HG03439 (cell line): ENCODE measurements around the gene TRIM4.
"Not testable (repeated sequence)": the region's sequence is repeated elsewhere in the genome, so short reads cannot be mapped to it uniquely, and the experiment has no call there.

Experiments
- ATAC-seq: cut with Tn5 transposase; IDR thresholded peaks from one replicate; pipeline ENCODE4 v1.9.1; 2021; ENCODE audit warnings: mild to moderate bottlenecking, moderate library complexity; ENCODE audit not compliant: unreplicated experiment

TRIM4 gene

DNA sequence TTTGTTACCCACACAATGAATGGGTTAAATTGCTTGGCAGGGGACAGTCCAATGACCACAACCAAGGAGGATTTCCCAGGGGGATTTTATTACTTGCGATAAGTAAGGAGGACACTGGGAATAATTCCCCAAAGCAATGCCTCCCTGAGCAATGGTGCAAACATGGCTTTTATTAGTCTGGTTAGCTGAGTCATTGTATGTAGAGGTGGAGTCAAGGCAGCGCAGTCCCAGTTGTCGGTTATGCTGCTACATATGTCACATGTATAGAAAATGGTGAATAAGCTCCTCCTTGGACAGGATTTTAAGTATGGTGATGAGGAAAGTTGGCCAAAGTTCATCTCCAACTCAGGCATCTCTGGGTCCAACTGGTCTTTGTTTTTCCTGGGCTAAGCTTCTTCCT, 3.9 kb upstream of the TRIM4 start:
- ATAC-seq, result no peak

DNA sequence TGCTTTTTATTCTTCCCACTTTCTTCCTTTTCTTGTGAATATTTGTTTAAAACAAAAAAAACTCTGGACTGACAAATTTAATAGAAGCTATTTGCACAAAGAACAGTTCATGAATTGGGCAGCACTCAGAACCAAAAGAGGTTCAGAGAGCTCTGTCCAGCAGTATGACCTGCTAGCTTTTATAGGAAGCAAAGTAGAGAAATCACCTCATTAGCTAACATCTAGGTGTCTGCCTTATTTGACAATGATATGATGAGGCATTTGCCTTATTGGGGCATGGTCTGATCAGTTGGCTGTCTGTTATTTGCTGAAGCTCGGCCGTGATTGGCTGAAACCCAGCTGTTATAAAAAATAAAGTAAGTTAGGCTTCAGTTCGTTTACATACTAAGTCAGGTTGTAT, 819 bp upstream of the TRIM4 start:
- ATAC-seq, result no peak

DNA sequence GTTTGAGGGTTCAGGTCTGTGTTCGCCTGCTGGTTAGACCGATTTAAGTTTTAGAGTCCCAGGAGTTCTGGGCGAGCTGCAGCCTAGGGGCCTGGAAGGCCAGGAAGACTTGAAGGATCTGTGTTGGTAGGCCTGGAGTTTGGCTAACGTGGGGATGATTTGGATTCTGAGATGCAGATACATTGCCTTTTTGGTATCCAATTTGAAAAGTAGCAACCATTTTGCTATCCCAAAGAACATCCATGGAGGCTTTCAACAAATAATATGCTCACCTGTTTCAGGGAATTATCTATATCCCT, 433 bp upstream of the TRIM4 start:
- no peak for ATAC-seq

DNA sequence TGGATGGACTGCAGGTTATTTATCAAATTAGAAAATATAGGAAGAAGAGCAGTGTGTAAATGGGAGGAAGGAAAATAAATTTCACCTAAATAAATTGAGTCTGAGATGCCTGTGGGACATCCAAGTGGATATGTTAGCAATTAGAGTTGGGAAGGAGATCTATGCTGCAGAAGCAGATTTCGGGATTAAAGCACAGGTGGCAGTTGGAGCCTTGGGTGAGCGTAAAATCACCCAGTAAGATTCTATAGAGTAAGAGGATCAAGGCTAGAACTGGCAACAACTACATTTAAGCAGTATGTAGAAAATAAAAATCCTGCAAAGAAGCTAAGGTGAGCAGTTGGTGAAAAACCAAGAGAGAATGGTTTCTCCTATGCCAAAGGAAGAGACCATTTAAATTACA, 8.4 kb downstream of the TRIM4 start:
- ATAC-seq, result no peak

DNA sequence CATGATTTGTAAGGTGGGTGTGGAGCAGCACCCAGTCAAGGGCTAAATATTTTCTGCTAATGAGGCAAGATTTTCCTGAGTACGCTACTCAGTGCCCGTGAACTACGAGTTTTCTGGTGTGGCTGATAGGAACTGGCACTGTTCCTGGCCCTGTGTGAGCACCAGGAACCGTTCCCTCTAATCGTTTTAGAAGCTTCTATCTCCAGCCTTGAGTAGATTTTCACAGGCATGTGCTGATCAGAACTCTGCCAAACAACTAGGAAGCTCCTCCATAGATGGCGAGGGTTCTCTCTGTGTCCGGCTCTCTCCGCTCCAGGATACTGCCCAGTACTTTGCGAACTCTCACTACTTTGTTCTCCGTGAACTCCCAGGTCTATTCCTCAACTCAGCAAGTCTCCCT, 17.7 kb downstream of the TRIM4 start:
- ATAC-seq, result no peak

DNA sequence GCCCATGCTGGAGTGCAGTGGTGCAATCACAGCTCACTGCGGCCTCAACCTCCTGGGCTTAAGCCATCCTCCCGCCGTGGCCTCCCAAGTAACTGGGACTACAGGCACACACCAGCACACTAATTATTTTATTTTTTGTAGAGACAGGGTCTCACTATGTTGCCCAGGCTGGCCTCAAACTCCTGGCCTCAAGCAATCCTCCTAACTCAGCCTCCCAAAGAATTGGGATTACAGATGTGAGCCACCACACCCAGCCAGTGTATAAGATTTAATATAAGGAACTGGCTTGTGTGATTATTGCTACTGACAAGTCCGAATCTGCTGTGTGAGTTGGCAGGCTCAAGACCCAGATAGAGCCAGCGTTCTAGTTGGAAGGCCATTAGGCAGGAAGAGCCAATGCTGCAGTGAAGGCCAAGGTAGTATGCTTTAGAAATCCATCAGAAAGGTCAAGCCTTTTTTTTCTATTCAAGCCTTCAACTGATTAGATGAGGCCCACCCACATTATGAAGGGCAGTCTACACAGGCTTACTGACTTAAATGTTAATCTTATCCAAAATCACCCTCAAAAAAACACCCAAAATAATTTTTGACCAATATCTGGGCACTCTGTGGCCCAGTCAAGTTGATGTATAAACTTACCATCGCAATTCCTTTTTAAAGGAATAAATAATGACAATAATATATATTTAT, 19.4 kb downstream of the TRIM4 start:
- ATAC-seq, result no peak

DNA sequence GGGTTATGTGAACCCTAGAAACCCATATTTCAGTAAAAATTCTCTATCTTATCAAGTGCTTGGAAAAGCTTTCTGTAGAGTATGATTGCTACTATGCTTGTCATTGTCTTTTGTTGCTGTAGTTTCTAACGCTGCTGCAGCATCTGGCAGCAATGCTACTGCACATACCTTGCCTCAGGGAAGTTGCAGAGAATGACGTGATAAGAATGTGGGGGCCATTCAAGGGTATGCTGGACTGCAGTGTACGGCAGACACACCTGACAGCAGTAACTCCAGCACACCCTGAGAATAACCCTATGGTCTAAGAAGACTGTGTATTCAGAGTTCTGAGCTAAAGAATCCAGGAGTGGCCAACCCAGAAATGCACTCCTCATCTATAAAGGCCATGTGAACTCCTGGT, 20.5 kb downstream of the TRIM4 start:
- no peak for ATAC-seq

DNA sequence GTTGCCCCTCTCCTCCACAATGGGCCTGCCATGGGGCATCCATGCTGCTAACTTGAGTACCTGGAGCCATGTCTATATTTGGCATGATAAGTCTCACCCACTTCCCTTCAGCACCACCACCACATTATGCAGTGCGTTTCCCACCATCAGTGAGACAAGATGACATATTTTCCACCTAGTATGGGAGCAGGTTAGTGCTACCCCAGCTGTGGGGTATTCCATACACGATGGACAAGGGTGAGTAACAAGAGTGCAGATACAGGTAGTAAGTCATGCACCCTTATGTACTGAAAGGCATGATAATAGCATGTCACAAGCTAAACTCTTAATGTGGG, 21.3 kb downstream of the TRIM4 start:
- no peak for ATAC-seq

DNA sequence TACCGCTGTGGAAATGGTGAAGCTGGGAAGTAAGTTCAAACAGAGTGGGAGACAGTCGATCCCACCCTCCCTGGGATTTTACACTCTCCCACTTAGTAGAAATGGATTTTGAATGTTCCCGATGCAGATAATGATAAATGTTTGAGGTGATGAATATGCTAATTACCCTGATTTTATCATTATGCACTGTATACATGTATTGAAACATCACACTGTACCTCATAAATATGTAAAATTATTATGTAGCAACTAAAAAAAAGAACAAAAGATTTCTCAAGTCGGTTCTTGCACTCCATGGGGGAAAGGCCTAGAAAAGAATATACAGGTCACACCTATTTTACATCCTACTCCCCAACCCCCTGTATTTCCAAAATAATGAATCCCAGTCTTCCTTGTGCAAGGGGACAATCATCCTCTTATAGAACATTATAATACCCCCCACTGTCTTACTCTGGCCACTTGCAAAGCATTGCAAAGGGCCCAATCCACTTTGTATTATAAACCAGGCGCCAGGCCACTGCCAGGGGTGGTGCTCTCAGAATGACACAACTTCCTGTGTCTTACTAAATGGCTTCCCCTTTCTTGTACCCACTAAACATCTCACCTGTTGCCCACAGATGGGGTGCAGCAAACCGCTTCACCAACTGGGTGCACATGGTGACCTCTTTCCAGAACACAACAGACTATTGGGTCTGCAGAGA, 21.9 kb downstream of the TRIM4 start:
- no peak for ATAC-seq

DNA sequence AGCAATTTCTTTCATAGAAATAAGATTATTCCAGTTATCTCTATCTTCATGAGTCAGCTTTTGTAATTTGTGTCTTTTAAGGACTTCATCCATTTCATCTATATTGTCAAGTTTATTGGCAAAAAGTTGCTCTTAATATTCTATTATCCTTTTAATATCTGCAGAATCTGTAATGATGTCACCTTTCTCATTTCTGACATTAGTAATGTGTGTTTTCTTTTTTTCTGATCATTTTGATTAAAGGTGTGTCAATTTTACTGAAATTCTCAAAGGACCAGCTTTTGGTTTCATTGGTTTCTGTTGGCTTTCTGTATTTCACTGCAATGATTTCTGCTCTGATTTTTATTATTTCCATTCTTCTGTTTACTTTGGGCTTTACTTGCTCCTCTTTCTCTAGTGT, 24.6 kb downstream of the TRIM4 start:
- no peak for ATAC-seq

DNA sequence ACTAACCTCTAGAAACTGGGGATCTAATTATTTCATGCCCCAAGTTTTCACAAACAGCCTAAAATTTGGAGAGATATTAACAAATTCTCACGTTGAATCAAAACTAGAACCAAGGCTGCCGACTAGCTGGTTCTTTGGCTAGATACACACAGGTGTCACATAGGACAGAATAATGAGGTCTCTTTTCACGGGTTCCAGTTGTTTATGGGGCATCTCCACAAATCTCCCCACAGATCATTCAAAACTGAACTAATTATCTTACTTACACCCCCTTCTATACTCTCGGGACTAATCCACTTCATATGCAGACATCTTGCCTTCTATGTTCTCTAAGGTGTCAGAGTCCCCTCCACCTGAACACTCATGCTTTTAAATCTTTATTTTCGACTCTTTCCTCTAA, 26.1 kb downstream of the TRIM4 start:
- ATAC-seq, result no peak

DNA sequence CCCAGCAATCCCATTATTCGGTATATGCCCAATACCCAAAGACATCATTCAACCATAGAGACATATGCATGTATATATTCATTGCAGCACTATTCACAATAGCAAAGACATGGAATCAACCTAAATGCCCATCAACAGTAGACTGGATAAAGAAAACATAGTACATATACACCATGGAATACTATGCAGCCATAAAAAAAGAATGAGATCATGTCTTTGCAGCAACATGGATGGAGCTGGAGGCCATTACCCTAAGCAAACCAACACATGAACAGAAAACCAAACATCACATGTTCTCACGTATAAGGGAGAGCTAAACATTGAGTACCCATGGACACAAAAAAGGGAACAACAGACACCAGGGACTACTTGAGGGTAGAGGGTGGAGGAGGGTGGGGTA, 29.0 kb downstream of the TRIM4 start:
- ATAC-seq, result not testable (repeated sequence)

DNA sequence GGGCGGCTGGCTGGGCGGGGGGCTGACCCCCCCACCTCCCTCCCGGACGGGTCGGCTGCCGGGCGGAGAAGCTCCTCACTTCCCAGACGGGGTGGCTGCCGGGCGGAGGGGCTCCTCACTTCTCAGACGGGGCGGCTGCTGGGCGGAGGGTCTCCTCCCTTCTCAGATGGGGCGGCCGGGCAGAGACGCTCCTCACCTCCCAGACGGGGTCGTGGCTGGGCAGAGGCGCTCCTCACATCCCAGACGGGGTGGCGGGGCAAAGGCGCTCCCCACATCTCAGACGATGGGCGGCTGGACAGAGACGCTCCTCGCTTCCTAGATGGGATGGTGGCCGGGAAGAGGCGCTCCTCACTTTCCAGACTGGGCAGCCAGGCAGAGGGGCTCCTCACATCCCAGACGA, 31.0 kb downstream of the TRIM4 start:
- ATAC-seq, result not testable (repeated sequence)

DNA sequence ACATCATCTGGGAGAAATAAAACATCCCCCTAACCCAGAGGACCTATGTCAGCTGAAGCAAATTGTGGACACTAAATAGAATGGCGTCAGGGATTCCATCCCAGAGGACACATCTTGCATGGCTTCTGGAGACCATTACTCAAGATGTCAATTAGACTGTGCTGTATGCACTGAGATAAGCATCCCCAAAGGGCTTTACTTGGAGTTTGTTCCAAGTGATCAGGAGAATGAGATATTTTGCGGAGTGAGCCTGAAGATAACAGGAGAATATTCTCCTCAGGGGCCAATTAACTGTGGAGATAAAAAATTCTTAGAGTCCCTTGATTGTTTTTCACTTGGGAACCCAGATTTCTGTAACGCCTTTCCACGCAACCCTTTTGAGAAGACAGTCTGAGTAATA, 38.0 kb downstream of the TRIM4 start:
- no peak for ATAC-seq

DNA sequence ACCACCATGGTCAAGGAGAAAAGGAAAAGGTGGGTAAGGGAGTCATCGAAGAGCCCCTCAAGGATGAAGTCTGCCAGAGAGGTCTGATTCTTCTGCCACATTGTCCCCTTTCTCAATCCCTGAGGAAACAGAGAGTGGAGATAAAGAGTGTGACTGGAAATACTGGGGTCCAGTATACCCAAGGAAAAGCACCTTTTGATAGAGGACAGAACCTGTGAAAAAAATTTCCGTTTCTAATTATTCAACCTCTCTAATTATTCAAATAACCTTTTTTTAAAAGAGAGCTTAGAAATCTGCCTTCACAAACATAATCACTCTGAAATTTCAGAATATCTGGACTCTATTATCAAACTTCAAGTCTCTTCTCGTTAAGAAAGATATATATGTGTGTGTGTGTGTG, 42.4 kb downstream of the TRIM4 start, which contains the start of gene OR2AE1:
TSS of gene OR2AE1 (minus strand) at position 101 of the 400 bp plus-strand sequence. CDS start at position 101, 0 bp downstream.
- ATAC-seq, result no peak

DNA sequence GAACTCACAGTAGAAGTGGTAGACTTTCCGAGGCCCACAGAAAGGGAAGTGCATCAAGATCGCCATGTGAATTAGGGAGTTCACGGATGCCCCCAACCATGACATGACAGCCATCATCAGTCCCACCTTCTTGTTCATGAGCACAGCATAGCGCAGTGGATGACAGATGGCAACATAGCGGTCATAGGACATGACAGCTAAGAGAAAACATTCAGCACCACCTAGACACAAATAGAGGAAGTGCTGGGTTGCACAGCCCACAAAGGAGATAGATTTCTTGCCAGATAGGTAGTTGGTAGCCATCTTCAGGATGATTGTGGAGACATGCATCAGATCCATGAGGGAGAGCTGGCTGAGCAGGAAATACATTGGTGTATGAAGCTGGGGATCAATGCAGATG, 42.8 kb downstream of the TRIM4 start:
- ATAC-seq, result no peak

DNA sequence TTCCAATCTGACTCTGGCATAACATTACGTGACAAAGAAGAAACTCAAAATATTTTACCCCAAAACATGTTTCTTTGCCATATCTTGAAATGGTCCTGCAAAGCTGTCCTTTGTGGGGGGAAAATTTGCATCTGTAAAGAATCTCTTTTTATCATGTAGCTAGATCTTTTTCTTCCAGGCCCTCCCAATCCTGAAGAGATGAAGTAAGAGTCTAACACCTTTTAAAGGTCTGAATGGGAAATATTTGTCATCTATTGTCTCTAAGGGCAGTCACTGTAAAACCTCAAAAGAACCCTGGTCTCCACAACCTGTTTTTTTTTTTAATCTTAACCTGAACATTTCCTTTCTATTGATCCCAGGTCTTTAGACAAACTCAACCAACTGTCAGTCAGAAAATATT, 51.1 kb downstream of the TRIM4 start:
- no peak for ATAC-seq

DNA sequence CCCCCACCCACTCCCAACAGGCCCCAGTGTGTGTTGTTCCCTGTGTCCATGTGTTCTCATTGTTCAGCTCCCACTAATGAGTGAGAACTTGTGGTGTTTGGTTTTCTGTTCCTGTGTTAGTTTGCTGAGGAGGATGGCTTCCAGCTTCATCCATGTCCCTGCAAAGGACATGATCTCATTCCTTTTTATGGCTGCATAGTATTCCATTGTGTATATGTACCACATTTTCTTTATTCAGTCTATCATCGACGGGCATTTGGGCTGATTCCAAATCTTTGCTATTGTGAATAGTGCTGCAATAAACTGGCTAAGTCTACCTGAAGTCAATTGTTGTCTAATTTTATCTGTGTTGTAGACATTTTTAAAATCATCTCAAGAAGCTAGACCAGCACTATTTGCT, 51.9 kb downstream of the TRIM4 start:
- not testable (repeated sequence) for ATAC-seq

DNA sequence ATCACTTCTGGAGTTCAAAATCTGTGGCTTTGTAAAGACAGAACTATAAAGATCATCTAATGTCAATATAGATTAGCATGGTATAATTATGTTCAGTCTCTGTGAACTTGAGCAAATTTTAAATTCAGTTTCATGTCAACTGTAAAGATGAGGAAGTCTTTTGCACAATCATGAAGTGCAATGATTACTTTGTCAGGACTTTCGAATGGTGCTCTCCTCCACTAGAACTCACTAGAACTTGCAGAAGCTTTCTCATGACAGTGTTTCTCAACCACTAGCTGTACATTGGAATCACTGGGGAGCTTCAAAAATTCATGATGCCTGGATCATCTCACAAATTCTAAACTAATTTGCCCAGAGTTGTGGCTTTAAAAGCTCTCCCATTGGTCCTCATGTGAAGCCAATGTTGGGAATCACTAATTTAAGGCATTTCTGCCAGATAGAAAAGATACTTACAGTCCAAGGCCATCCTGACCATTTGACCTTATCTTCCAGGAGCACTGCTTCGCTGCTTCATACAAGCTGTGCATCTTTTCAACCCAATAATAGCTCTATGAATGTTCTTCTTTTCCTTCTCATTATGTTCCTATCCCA, 55.4 kb downstream of the TRIM4 start:
- ATAC-seq, result no peak

DNA sequence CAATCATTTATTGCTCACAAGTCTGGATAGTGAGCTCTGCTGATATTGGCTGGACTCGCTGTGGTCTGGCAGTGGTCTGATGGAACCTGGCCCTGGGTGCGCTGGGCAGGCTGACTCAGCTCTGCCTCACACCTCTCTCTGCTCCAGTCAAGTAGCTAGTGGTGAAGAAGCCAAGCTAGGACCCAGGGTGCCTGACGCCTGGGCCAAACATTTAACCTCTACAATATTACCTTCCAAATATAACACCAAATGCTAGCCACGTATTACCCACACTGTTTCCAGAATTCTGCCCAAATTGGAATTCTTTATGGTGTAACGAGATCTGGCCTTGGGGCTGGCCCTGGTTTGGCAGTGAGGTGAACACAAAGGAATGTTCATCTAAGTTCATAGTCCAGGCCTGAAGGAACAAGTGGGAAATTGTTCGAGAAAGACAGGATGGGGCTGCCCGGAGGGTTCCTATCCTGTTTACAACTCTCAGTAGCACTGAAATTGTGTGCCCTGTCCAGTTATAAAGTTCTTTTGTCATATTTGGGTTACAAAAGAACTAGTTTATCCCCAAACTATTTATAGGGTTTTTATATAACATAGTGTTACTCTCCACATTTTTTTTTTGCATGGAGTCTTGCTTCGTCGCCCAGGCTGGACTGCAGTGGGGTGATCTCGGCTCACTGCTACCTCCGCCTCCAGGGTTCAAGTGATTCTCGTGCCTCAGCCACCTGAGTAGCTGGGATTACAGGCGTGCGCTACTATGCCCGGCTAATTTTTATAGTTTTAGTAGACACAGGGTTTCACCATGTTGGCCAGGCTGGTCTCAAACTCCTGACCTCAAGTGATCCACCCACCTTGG, 58.8 kb downstream of the TRIM4 start:
- ATAC-seq, result no peak

DNA sequence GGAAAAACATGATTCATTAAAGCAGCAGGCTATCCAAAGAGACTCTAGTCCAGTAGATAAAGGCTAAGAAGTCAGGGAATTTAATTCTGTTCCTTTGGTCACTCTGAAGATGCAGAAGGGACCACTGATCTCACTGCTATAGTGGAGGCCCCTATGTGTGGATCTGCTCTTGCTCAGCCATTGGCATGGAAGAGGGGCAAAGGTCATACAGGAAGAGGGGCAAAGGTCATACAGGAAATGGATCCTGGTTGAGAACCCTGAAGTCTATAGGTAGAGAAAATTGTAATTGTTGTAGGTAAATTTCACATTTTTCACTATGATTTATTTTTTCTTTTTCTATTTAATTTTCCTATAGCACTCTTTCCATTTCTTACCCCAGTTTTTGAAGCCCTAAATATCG, 64.1 kb downstream of the TRIM4 start:
- no peak for ATAC-seq
